Erythroblast (primary cell): ENCODE measurements around the gene RPS6KC1.
A peak's percentile ranks its signal among the peaks of the same experiment; 100 is the strongest.

Experiments used
- DNase-seq, 2 experiments: peaks; one replicate each; lab custom pipeline; 2025; lab: John Stamatoyannopoulos, UW
- GATA1 ChIP-seq: IDR thresholded peaks from 2 replicates; pipeline ENCODE4 v1.6.1; 2011; ENCODE audit warnings: low read depth, mild to moderate bottlenecking, control low read depth, low read length, moderate library complexity
- POLR2A ChIP-seq: IDR thresholded peaks from 2 replicates; pipeline ENCODE4 v1.6.1; 2011; ENCODE audit warnings: mild to moderate bottlenecking, low read length

Gene RPS6KC1

DNA sequence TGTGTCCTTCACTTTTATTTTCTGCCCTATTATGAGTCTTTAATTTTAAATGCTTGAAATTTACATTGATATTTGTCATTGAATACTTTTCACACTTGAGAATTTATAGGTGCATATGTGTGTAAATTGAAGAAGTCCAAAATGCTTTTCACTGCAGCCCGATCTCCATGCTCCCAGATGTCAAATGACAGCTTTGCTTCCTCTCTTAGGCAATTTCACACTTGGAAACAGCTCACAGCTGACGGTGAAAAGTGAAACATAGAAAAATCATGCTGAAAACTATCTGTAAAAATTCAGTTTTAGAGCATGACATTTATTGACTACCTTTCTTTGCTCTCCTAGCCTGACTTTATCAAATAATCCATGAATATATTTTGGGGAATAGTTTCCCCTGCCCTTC lies 196.0 kb downstream of the RPS6KC1 start:
- no peak for TF ChIP-seq GATA1
- TF ChIP-seq POLR2A, result no peak
- DNase-seq, result no peak

- DNase-seq, result no peak
- no peak for TF ChIP-seq POLR2A
- no peak for TF ChIP-seq GATA1
These were observed 198.4 kb downstream of the RPS6KC1 start for GRCh38 chr1:213249395-213249794.

DNA sequence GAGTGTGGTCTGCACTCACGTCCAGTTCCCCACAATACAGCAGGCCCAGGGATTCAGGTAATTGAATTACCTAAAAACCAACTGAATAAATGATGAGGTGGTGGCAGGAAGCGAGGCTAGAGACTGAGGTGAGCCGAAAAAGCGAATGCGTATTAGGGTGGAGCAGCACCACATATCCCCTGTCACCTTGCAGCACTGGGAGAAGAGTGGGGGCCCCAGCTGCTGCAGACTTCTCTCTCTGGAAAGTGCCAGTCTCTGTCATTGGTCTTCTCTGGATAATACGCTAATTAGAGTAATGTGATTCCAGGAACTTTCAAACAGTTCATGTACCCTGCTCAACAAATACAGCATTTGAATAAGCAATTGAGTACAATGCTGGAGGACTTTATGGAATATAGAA lies 199.0 kb downstream of the RPS6KC1 start:
- DNase-seq, result no peak
- TF ChIP-seq GATA1 (no peak), POLR2A (no peak)

DNA sequence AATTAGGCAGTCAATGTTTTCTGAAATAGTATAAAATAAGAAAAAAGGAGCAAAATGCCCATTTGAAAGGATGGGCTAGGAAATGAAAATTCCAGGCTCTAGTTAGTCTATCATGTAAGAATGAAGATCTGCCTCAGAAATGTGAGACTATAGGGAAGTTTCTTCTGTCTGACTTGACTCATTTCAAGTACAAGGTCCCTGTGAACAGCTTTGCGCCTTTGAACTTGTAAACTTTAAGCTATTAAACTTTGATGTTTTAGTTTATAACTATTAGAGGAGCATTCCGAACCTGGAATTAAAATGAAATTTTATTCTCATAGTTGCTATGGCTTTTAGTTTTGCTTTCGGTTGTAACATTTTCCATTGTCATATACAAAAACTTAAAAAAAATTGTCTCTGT lies 199.4 kb downstream of the RPS6KC1 start:
- no peak for DNase-seq
- no peak for TF ChIP-seq POLR2A
- no peak for TF ChIP-seq GATA1

DNA sequence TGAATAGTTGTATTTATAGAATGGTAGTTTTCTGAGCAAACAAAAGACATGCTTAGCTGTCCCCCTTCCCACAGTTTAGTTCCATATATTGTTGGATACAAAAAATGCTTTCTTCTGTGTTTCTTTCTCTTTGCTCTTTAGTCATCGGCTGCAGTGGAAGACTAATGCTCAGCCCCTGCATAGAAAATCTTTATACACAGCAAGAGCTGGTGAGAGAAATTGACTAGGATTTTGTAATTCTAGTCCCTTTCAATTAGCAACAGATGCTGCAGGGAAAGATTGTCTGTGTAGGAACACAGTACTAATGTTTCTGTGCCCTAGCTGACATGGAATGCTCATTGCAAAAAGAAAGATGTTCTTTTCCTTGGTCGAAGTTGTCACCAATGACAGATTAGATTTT lies 200.9 kb downstream of the RPS6KC1 start:
- DNase-seq, result no peak
- no peak for TF ChIP-seq GATA1
- TF ChIP-seq POLR2A, result no peak

- DNase-seq, result no peak
- TF ChIP-seq POLR2A, result no peak
- no peak for TF ChIP-seq GATA1
These were observed 205.5 kb downstream of the RPS6KC1 start for GRCh38 chr1:213256438-213257087.

DNA sequence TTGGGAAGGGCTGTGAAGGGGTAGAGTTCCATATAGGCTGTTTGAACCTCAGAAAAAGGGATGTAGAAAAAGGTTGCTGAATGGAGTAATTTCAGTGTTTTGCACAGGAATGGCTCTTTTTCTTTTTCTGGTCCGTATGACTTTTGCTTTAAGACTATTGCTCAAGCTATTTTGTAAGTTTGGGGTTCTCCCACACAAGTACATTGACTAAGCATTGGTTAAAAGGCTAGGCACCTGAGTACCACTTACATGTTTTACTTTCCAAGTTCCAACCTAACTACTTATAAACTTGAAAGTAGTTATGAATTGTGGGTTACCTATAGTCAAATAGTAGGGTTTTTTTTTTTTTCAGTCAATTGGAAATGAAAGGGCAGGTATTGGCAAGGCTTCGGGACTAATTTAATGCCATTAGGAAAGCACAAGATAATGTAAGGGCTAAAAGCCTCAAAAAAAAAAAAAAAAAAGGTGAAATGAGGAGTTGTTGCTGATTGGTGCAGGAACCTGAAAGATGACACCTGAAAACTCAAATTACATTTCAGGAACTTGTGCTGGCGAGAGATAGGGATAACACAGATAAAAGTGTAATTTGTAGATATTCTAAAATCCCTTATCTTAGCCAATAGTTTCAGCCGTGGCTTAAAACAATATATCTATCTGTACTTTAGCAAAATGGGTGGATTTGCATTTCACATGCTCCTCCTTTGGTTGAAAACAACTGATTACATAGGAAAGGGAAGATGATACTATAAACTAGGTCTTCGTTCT lies 209.5 kb downstream of the RPS6KC1 start:
- TF ChIP-seq POLR2A (no peak), GATA1 (no peak)
- DNase-seq, result peak in 1 of 2 experiments; percentile 37

- no peak for DNase-seq
- TF ChIP-seq GATA1 (no peak), POLR2A (no peak)
These were observed 213.5 kb downstream of the RPS6KC1 start for GRCh38 chr1:213264531-213264930.

DNA sequence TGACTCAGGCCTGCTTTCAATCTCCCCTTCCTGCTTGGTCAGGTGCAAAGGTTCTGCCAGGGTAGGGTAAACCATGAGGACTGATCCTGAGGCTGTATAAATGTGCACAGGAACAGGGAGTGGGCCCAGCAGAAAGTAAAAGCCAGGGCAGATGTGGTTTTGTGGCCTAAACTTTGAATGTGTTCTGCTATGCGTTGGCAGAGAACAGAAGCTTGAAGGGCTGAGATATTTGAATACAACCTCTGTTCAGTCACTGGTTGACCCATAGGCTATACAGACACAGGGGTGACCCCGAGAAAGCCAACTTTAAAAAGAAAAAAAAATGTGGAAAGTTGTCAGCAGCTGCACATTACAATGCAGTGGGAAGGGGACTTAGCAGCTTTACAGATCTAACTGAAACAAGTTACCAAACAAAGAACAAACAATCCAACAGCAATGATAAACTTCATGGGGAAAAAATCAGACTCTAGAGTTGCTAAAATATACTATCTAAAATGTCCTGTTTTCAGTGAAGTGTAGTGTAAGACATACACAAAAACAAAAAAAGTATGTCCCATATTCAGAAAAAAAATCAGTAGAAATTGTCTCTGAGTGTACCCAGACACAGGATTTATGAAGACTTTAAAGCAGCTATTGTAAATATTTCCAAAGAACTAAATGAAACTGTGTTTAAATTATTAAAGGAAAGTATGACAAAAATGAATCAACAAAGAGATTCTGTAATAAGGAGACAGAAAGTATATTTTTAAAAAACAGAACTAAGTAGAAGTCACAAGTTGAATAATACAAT lies 216.1 kb downstream of the RPS6KC1 start:
- no peak for DNase-seq
- TF ChIP-seq POLR2A (no peak), GATA1 (no peak)

DNA sequence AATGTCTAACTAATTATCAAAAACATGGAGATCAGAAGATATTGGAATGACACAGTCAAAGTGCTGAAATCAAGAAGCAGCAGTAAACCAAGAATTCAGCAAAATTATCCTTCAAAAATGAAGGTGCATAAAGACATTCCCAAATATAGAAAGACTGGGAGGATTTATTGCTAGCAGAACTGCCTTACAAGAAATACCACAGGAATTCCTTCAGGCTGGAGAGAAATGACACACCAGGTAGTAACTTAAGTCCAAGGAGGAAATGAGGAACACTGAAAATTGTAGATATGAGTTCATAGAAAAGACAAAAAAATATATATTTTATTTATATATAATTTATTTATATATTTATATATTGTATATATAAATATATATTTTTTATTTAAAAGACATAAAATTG lies 217.2 kb downstream of the RPS6KC1 start:
- TF ChIP-seq POLR2A, result no peak
- TF ChIP-seq GATA1, result no peak
- no peak for DNase-seq

GRCh38 chr1:213269829-213270228 lies 218.8 kb downstream of the RPS6KC1 start:
- no peak for DNase-seq
- TF ChIP-seq POLR2A (no peak), GATA1 (no peak)

DNA sequence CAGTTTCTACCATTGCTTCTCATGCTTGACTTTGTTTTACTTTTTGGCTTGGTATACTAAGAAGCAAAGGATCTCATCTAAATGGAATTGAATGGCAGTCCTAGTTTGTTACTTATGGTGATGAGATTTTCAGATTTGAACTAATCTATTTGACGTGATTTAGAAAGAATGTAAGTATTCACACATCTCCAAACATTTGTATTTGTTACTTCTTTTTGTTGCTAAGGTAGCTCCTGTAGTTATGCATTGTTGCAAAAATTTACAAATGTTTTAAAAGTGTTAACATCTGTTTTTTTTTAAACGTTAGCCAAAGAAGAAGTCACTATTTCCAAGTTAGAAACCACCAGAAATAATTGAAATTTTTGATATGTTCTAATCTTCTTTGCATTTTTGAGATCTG lies 222.5 kb downstream of the RPS6KC1 start:
- no peak for DNase-seq
- TF ChIP-seq POLR2A (no peak), GATA1 (no peak)

DNA sequence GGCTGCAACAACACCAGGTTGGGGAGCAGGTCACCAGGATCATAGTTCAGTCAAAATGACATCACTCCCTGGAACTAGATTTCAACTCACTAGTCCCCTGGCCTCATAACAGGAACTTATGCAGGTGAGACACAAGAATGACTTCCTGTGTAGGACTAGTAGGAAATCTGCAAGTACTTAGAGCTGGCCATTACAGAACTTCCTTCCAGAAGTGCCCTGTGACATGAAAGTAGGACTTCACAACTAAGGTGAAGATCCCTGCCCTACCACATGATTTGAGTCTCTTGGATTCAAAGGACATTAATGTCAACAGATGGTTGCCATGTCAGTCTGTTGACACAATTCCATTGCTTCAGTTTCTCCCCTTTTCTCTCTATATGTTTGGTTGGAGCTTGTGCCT lies 223.1 kb downstream of the RPS6KC1 start:
- no peak for DNase-seq
- TF ChIP-seq POLR2A (no peak), GATA1 (no peak)

GRCh38 chr1:213275293-213275692 lies 224.3 kb downstream of the RPS6KC1 start:
- no peak for TF ChIP-seq POLR2A
- no peak for TF ChIP-seq GATA1
- no peak for DNase-seq

DNA sequence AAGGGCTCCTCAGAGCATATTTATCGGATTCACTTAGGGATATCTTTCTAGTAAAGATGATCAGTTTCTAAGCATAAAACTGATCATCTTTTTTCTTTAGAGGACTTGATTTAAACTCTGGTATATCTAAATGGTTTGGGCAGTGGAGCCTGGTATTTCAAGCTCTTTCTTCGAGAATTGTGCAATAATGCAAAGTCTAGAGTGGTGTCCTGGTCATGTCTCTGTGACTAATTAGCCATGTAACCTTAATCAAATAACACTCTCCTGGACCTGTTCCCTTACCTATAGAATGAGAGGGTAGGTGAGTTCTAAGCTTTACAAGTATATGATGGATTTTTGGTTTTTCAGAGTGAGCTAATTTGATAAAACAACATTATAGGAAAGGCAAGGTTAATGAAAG lies 225.2 kb downstream of the RPS6KC1 start:
- no peak for DNase-seq
- TF ChIP-seq POLR2A, result no peak
- TF ChIP-seq GATA1, result no peak
